ENCODE measurements around the gene SORCS1. TPM values are rescaled to one million over a fixed set of nuclear protein-coding genes. Genes with fewer than 3 reads are reported as not detected.

Gene SORCS1
- total and polyA plus RNA-seq, 4 experiments from 2014 or later: not detected

- H3K27ac Mint-ChIP-seq: no peak overlapping the region
- no peaks in the 10 kb centered on the region for H3K36me3 ChIP-seq (ENCODE audit: insufficient read depth, low read length)
- CTCF ChIA-PET (ENCODE audit: partially characterized antibody): no interaction called here
- intact Hi-C loops (cut with micrococcal nuclease): no loop called here
- no peak overlapping the region for H3K4me3 ChIP-seq (ENCODE audit: low read length in 2 of 2)
- peaks cover 0 to 9% (median 5%) of the 10 kb centered on the region in 8 donors for H3K9me3 Mint-ChIP-seq
- no peak for DNase-seq
- H3K4me3 Mint-ChIP-seq: no peak overlapping the region
- no peak overlapping the region for H3K27ac ChIP-seq (ENCODE audit: low read depth, low read length)
- no peaks in the 10 kb centered on the region for H3K27me3 ChIP-seq (ENCODE audit: insufficient read depth, low read length)
- no peaks in the 10 kb centered on the region for H3K36me3 Mint-ChIP-seq
- H3K4me1 ChIP-seq (ENCODE audit: insufficient read depth, low read length): no peaks in the 10 kb centered on the region
- no peaks in the 10 kb centered on the region for H3K27me3 Mint-ChIP-seq
- no peaks in the 10 kb centered on the region for H3K4me1 Mint-ChIP-seq
- POLR2A ChIA-PET (ENCODE audit: partially characterized antibody): no interaction called here
- H3K9me3 ChIP-seq (ENCODE audit: control insufficient read depth in 1 of 2, low read length in 2 of 2): no peaks in the 10 kb centered on the region
Measured at GRCh38 chr10:106751091-106751490, 413.4 kb downstream of the SORCS1 start.

- H3K27ac ChIP-seq (ENCODE audit: low read depth, low read length): no peak overlapping the region
- H3K27me3 Mint-ChIP-seq: no peaks in the 10 kb centered on the region
- no peak for DNase-seq
- no peaks in the 10 kb centered on the region for H3K36me3 ChIP-seq (ENCODE audit: insufficient read depth, low read length)
- peaks cover 0 to 12% (median 5%) of the 10 kb centered on the region in 8 donors for H3K9me3 Mint-ChIP-seq
- intact Hi-C loops (cut with micrococcal nuclease): no loop called here
- no peaks in the 10 kb centered on the region for H3K36me3 Mint-ChIP-seq
- no peak overlapping the region for H3K27ac Mint-ChIP-seq
- no peak overlapping the region for H3K4me3 Mint-ChIP-seq
- POLR2A ChIA-PET (ENCODE audit: partially characterized antibody): no interaction called here
- CTCF ChIA-PET (ENCODE audit: partially characterized antibody): no interaction called here
- H3K4me3 ChIP-seq (ENCODE audit: low read length in 2 of 2): no peak overlapping the region
- no peaks in the 10 kb centered on the region for H3K27me3 ChIP-seq (ENCODE audit: insufficient read depth, low read length)
- H3K4me1 Mint-ChIP-seq: no peaks in the 10 kb centered on the region
- no peaks in the 10 kb centered on the region for H3K9me3 ChIP-seq (ENCODE audit: control insufficient read depth in 1 of 2, low read length in 2 of 2)
- H3K4me1 ChIP-seq (ENCODE audit: insufficient read depth, low read length): no peaks in the 10 kb centered on the region
Measured at GRCh38 chr10:106746868-106747267, 417.6 kb downstream of the SORCS1 start.

- intact Hi-C loops (cut with micrococcal nuclease): no loop called here
Measured at GRCh38 chr10:106741006-106741530, 423.4 kb downstream of the SORCS1 start.

GRCh38 chr10:106740071-106740470 is 424.4 kb downstream of the SORCS1 start:
- Mint-ChIP-seq H3K27me3 (no peaks in the 10 kb centered on the region), H3K27ac (no peak overlapping the region), H3K4me3 (no peak overlapping the region), H3K36me3 (no peaks in the 10 kb centered on the region), H3K4me1 (no peaks in the 10 kb centered on the region), H3K9me3 (peaks cover 0 to 5% (median 4%) of the 10 kb centered on the region in 8 donors)
- Histone ChIP-seq H3K9me3 (ENCODE audit: control insufficient read depth in 1 of 2, low read length in 2 of 2) (no peaks in the 10 kb centered on the region), H3K4me1 (ENCODE audit: insufficient read depth, low read length) (no peaks in the 10 kb centered on the region), H3K27me3 (ENCODE audit: insufficient read depth, low read length) (no peaks in the 10 kb centered on the region), H3K27ac (ENCODE audit: low read depth, low read length) (no peak overlapping the region), H3K4me3 (ENCODE audit: low read length in 2 of 2) (no peak overlapping the region), H3K36me3 (ENCODE audit: insufficient read depth, low read length) (no peaks in the 10 kb centered on the region)
- no peak for DNase-seq
- POLR2A ChIA-PET (ENCODE audit: partially characterized antibody): no interaction called here
- intact Hi-C loops (cut with micrococcal nuclease): no loop called here
- CTCF ChIA-PET (ENCODE audit: partially characterized antibody): no interaction called here

More at GRCh38 chr10:106741006-106741530, 423.4 kb downstream of the SORCS1 start:
- CTCF ChIA-PET (ENCODE audit: partially characterized antibody): no interaction called here
- no peak for DNase-seq
- Histone ChIP-seq H3K4me1 (ENCODE audit: insufficient read depth, low read length) (no peaks in the 10 kb centered on the region), H3K4me3 (ENCODE audit: low read length in 2 of 2) (no peak overlapping the region), H3K27ac (ENCODE audit: low read depth, low read length) (no peak overlapping the region), H3K36me3 (ENCODE audit: insufficient read depth, low read length) (no peaks in the 10 kb centered on the region), H3K9me3 (ENCODE audit: control insufficient read depth in 1 of 2, low read length in 2 of 2) (no peaks in the 10 kb centered on the region), H3K27me3 (ENCODE audit: insufficient read depth, low read length) (no peaks in the 10 kb centered on the region)
- Mint-ChIP-seq H3K4me3 (no peak overlapping the region), H3K4me1 (no peaks in the 10 kb centered on the region), H3K27me3 (no peaks in the 10 kb centered on the region), H3K36me3 (no peaks in the 10 kb centered on the region), H3K9me3 (peaks cover 0 to 5% (median 4%) of the 10 kb centered on the region in 8 donors), H3K27ac (no peak overlapping the region)
- POLR2A ChIA-PET (ENCODE audit: partially characterized antibody): no interaction called here

GRCh38 chr10:106734220-106734619 is 430.3 kb downstream of the SORCS1 start:
- POLR2A ChIA-PET (ENCODE audit: partially characterized antibody): no interaction called here
- no peaks in the 10 kb centered on the region for H3K27me3 Mint-ChIP-seq
- H3K9me3 Mint-ChIP-seq: peaks cover 0 to 6% (median 3%) of the 10 kb centered on the region in 8 donors
- H3K4me3 Mint-ChIP-seq: no peak overlapping the region
- no peak overlapping the region for H3K27ac Mint-ChIP-seq
- intact Hi-C loops (cut with micrococcal nuclease): no loop called here
- Histone ChIP-seq H3K9me3 (ENCODE audit: control insufficient read depth in 1 of 2, low read length in 2 of 2) (no peaks in the 10 kb centered on the region), H3K27me3 (ENCODE audit: insufficient read depth, low read length) (no peaks in the 10 kb centered on the region), H3K4me1 (ENCODE audit: insufficient read depth, low read length) (no peaks in the 10 kb centered on the region), H3K27ac (ENCODE audit: low read depth, low read length) (no peak overlapping the region), H3K36me3 (ENCODE audit: insufficient read depth, low read length) (no peaks in the 10 kb centered on the region), H3K4me3 (ENCODE audit: low read length in 2 of 2) (no peak overlapping the region)
- DNase-seq: no peak
- no peaks in the 10 kb centered on the region for H3K4me1 Mint-ChIP-seq
- CTCF ChIA-PET (ENCODE audit: partially characterized antibody): no interaction called here
- no peaks in the 10 kb centered on the region for H3K36me3 Mint-ChIP-seq

GRCh38 chr10:106728232-106728631 is 436.3 kb downstream of the SORCS1 start:
- no peak overlapping the region for H3K4me3 Mint-ChIP-seq
- no peaks in the 10 kb centered on the region for H3K27me3 Mint-ChIP-seq
- Histone ChIP-seq H3K27me3 (ENCODE audit: insufficient read depth, low read length) (no peaks in the 10 kb centered on the region), H3K4me1 (ENCODE audit: insufficient read depth, low read length) (no peaks in the 10 kb centered on the region), H3K27ac (ENCODE audit: low read depth, low read length) (no peak overlapping the region), H3K9me3 (ENCODE audit: control insufficient read depth in 1 of 2, low read length in 2 of 2) (no peaks in the 10 kb centered on the region), H3K36me3 (ENCODE audit: insufficient read depth, low read length) (no peaks in the 10 kb centered on the region), H3K4me3 (ENCODE audit: low read length in 2 of 2) (no peak overlapping the region)
- intact Hi-C loops (cut with micrococcal nuclease): no loop called here
- peaks cover 0 to 4% (median 3%) of the 10 kb centered on the region in 8 donors for H3K9me3 Mint-ChIP-seq
- ChIA-PET POLR2A (ENCODE audit: partially characterized antibody) (no interaction called here), CTCF (ENCODE audit: partially characterized antibody) (no interaction called here)
- no peaks in the 10 kb centered on the region for H3K36me3 Mint-ChIP-seq
- H3K27ac Mint-ChIP-seq: no peak overlapping the region
- no peaks in the 10 kb centered on the region for H3K4me1 Mint-ChIP-seq
- DNase-seq: no peak

GRCh38 chr10:106727170-106727569 is 437.3 kb downstream of the SORCS1 start:
- Mint-ChIP-seq H3K4me3 (no peak overlapping the region), H3K9me3 (peaks cover 0 to 4% (median under 1%) of the 10 kb centered on the region in 8 donors), H3K4me1 (no peaks in the 10 kb centered on the region), H3K27ac (no peak overlapping the region), H3K27me3 (no peaks in the 10 kb centered on the region), H3K36me3 (no peaks in the 10 kb centered on the region)
- no peak overlapping the region for H3K27ac ChIP-seq (ENCODE audit: low read depth, low read length)
- no peaks in the 10 kb centered on the region for H3K36me3 ChIP-seq (ENCODE audit: insufficient read depth, low read length)
- POLR2A ChIA-PET (ENCODE audit: partially characterized antibody): no interaction called here
- no peaks in the 10 kb centered on the region for H3K9me3 ChIP-seq (ENCODE audit: control insufficient read depth in 1 of 2, low read length in 2 of 2)
- no peak overlapping the region for H3K4me3 ChIP-seq (ENCODE audit: low read length in 2 of 2)
- H3K27me3 ChIP-seq (ENCODE audit: insufficient read depth, low read length): no peaks in the 10 kb centered on the region
- CTCF ChIA-PET (ENCODE audit: partially characterized antibody): no interaction called here
- DNase-seq: no peak
- intact Hi-C loops (cut with micrococcal nuclease): no loop called here
- H3K4me1 ChIP-seq (ENCODE audit: insufficient read depth, low read length): no peaks in the 10 kb centered on the region

GRCh38 chr10:106722524-106722923 is 442.0 kb downstream of the SORCS1 start:
- no peak overlapping the region for H3K4me3 Mint-ChIP-seq
- POLR2A ChIA-PET (ENCODE audit: partially characterized antibody): no interaction called here
- no peaks in the 10 kb centered on the region for H3K36me3 Mint-ChIP-seq
- CTCF ChIA-PET (ENCODE audit: partially characterized antibody): no interaction called here
- Histone ChIP-seq H3K27me3 (ENCODE audit: insufficient read depth, low read length) (no peaks in the 10 kb centered on the region), H3K27ac (ENCODE audit: low read depth, low read length) (no peak overlapping the region), H3K4me1 (ENCODE audit: insufficient read depth, low read length) (no peaks in the 10 kb centered on the region), H3K36me3 (ENCODE audit: insufficient read depth, low read length) (no peaks in the 10 kb centered on the region), H3K9me3 (ENCODE audit: control insufficient read depth in 1 of 2, low read length in 2 of 2) (no peaks in the 10 kb centered on the region), H3K4me3 (ENCODE audit: low read length in 2 of 2) (no peak overlapping the region)
- intact Hi-C loops (cut with micrococcal nuclease): no loop called here
- no peaks in the 10 kb centered on the region for H3K4me1 Mint-ChIP-seq
- H3K27me3 Mint-ChIP-seq: no peaks in the 10 kb centered on the region
- H3K9me3 Mint-ChIP-seq: peaks cover 0 to 9% (median 4%) of the 10 kb centered on the region in 8 donors
- no peak overlapping the region for H3K27ac Mint-ChIP-seq
- DNase-seq: no peak
